Activated naive CD4-positive, alpha-beta T cell treated with anti-CD3 and anti-CD28 coated beads, Interleukin-2, amount 10 ng/mL, durations not matched to agents 7 days and 5 days (primary cell): ENCODE data around the gene SLC17A1.
"Not testable (repeated sequence)": the region's sequence is repeated elsewhere in the genome, so short reads cannot be mapped to it uniquely, and the experiment has no call there.

Experiments
- CTCF ChIA-PET: fragments of 350-600 bp; sonication (Branson Sonifier 250); formaldehyde crosslinking; loops from one replicate; lab custom pipeline; 2021; ENCODE audit warnings: antibody characterized with exemption; lab: Charles Lee
- DNase-seq: peaks from one replicate; pipeline ENCODE4 v3.0.0-alpha.2; 2020
- H3K27ac Mint-ChIP-seq: one replicate; pipeline ENCODE4 v1.8.0; 2021; ENCODE audit warnings: mild to moderate bottlenecking, moderate library complexity, mixed read lengths
- H3K27me3 Mint-ChIP-seq: one replicate; pipeline ENCODE4 v1.8.0; 2021; ENCODE audit warnings: mild to moderate bottlenecking, mixed read lengths
- H3K36me3 Mint-ChIP-seq: one replicate; pipeline ENCODE4 v1.8.0; 2021; ENCODE audit warnings: mixed read lengths
- H3K4me1 Mint-ChIP-seq: one replicate; pipeline ENCODE4 v1.8.0; 2021; ENCODE audit warnings: mixed read lengths
- H3K4me3 Mint-ChIP-seq: one replicate; pipeline ENCODE4 v1.8.0; 2021; ENCODE audit warnings: mild to moderate bottlenecking, moderate library complexity, mixed read lengths
- H3K9me3 Mint-ChIP-seq: one replicate; pipeline ENCODE4 v1.8.0; 2021; ENCODE audit warnings: mixed read lengths

The SLC17A1 gene

DNA sequence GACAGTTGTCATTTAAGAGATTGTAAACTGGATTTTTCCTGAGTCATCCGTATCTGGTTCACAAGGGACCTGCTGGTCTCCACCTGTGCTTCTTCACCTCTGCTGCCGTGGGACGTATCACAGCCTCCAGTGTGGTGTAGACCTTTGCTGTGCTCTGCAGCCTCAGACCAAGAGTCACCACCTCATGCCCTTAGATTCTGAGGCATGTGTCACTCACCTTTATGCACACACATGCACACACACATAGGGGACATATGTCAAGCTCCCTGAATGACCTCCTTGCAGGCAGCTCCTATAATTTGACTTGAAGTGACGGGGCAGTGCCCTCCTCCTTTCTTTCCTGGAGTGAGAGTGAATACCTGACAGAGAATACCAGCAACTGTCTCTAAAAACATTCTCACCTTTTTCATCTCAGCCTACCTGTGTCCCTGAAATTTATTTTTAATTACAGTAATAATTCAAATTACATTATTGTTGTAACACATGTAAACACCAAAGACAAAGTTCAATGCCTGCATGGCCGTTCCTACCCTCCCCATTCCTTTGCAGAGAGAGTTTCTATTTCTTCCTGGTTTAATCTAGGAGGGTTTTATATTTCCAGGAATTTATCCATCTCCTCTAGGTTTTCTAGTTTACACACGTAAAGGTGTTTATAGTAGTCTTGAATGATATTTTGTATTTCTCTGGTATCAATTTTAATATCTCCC is 73.8 kb downstream of the SLC17A1 start:
- CTCF ChIA-PET, result no interaction called here

GRCh38 chr6:25756382-25757363 is 75.2 kb downstream of the SLC17A1 start:
- Mint-ChIP-seq H3K27ac (no peak overlapping the region), H3K27me3 (peaks cover 23% of the 10 kb centered on the region), H3K4me1 (no peaks in the 10 kb centered on the region), H3K36me3 (no peaks in the 10 kb centered on the region), H3K4me3 (no peak overlapping the region), H3K9me3 (no peaks in the 10 kb centered on the region)
- CTCF ChIA-PET, result interaction anchor here (1.3 kb wide), 1 partner anchor 11 kb away, joined by 3 read pairs; no protein-coding TSS in a partner anchor
- DNase-seq, result no peak

More for the DNA sequence above, 73.8 kb downstream of the SLC17A1 start:
- Mint-ChIP-seq H3K4me3 (no peak overlapping the region), H3K36me3 (no peaks in the 10 kb centered on the region), H3K4me1 (no peaks in the 10 kb centered on the region), H3K27ac (no peak overlapping the region), H3K27me3 (peaks cover 23% of the 10 kb centered on the region), H3K9me3 (no peaks in the 10 kb centered on the region)
- DNase-seq, result no peak

GRCh38 chr6:25755483-25755882 is 76.4 kb downstream of the SLC17A1 start:
- Mint-ChIP-seq H3K4me1 (no peaks in the 10 kb centered on the region), H3K9me3 (no peaks in the 10 kb centered on the region), H3K27me3 (peaks cover 23% of the 10 kb centered on the region), H3K4me3 (no peak overlapping the region), H3K36me3 (no peaks in the 10 kb centered on the region), H3K27ac (no peak overlapping the region)
- DNase-seq, result no peak
- CTCF ChIA-PET, result interaction anchor here (1.0 kb wide), 1 partner anchor 36 kb away, joined by 3 read pairs; no protein-coding TSS in a partner anchor

DNA sequence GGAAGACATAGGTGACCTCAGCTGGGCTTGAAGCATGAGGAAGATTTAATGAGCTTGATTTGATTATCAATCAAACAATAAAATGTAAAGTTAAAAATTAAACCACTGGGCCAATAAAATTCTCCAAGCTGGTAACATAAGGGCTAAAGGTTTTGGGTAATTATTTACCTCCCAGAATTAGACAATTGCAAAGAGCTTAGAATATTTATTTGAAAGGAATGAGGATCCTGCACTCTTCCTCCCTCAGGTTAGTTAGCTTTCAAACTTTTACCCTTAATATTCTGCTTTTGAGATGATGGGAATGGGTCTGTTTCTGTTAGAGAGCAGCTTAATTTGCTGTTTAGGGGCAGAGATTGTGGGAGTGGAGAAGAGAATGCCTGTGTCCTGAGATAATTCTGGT is 77.3 kb downstream of the SLC17A1 start, which contains the start of gene SLC17A4:
SLC17A4 (plus strand) TSS at position 208 of the 400 bp plus-strand sequence. CDS start 7,221 bp downstream, outside the sequence.
- Mint-ChIP-seq H3K27me3 (peaks cover 23% of the 10 kb centered on the region), H3K4me3 (no peak within 1 kb of the TSS), H3K36me3 (no peaks in the 10 kb centered on the region), H3K4me1 (no peaks in the 10 kb centered on the region), H3K9me3 (no peaks in the 10 kb centered on the region), H3K27ac (no peak within 1 kb of the TSS)
- no peak for DNase-seq
- CTCF ChIA-PET, result interaction anchor here (1.0 kb wide), 1 partner anchor 37 kb away, joined by 3 read pairs; no protein-coding TSS in a partner anchor

DNA sequence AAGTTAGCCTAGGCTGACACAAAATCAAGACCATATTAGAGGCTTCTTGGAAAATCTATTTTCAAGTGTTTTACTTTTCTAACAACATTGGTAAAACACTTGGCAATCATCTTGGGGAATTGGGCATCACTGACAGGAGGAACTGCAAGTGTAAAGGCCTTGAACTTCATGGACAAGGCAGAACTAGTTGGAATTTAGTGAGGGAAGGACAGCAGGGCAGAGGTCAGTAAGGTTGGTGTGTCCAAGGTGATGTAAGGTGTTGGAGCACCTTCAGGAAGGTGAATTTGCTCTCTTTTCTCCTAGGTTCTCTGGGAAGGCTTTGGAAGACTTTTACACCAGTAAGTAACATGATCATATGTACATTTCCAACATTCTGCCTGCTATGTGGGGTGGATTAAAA is 78.8 kb downstream of the SLC17A1 start:
- Mint-ChIP-seq H3K9me3 (no peaks in the 10 kb centered on the region), H3K4me1 (no peaks in the 10 kb centered on the region), H3K4me3 (no peak overlapping the region), H3K27ac (no peak overlapping the region), H3K36me3 (no peaks in the 10 kb centered on the region), H3K27me3 (peaks cover 30% of the 10 kb centered on the region)
- CTCF ChIA-PET, result no interaction called here
- DNase-seq, result no peak

- Mint-ChIP-seq H3K27ac (no peak overlapping the region), H3K27me3 (peaks cover 17% of the 10 kb centered on the region), H3K9me3 (no peaks in the 10 kb centered on the region), H3K4me3 (no peak overlapping the region), H3K4me1 (no peaks in the 10 kb centered on the region), H3K36me3 (no peaks in the 10 kb centered on the region)
- DNase-seq, result no peak
- CTCF ChIA-PET, result no interaction called here
Measured at GRCh38 chr6:25750906-25751305, 80.9 kb downstream of the SLC17A1 start.

GRCh38 chr6:25749837-25750236 is 82.0 kb downstream of the SLC17A1 start:
- no peaks in the 10 kb centered on the region for H3K9me3 Mint-ChIP-seq
- H3K36me3 Mint-ChIP-seq, result no peaks in the 10 kb centered on the region
- H3K4me3 Mint-ChIP-seq, result no peak overlapping the region
- H3K4me1 Mint-ChIP-seq, result no peaks in the 10 kb centered on the region
- peaks cover 13% of the 10 kb centered on the region for H3K27me3 Mint-ChIP-seq
- DNase-seq, result no peak
- CTCF ChIA-PET, result no interaction called here
- H3K27ac Mint-ChIP-seq, result no peak overlapping the region

DNA sequence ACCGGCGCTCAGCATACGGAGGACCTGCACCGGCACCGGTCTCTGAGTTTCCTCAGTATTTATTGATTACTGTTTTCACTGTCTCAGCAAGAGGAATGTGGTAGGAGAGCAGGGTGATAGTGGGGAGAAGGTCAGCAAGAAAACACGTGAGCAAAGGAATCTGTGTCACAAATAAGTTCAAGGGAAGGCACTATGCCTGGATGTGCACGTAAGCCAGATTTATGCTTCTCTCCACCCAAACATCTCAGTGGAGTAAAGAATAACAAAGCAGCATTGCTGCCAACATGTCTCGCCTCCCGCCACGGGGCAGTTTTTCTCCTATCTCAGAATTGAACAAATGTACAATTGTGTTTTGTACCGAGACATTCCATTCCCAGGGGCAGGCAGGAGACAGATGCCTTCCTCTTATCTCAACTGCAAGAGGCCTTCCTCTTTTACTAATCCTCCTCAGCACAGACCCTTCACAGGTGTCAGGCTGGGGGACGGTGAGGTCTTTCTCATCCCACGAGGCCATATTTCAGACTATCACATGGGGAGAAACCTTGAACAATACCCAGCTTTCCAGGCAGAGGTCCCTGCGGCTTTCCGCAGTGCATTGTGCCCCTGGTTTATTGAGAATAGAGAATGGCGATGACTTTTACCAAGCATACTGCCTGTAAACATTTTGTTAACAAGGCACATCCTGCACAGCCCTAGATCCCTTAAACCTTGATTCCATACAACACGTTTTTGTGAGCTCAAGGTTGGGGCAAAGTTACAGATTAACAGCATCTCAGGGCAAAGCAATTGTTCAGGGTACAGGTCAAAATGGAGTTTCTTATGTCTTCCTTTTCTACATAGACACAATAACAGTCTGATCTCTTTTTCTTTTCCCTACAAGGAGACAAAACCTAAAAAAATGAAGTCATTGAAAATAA is 83.0 kb downstream of the SLC17A1 start:
- H3K4me1 Mint-ChIP-seq, H3K9me3 Mint-ChIP-seq, DNase-seq, H3K4me3 Mint-ChIP-seq, CTCF ChIA-PET, H3K27ac Mint-ChIP-seq, H3K36me3 Mint-ChIP-seq: not testable (repeated sequence)
- H3K27me3 Mint-ChIP-seq, result peaks cover 11% of the 10 kb centered on the region

GRCh38 chr6:25748049-25748448 is 83.8 kb downstream of the SLC17A1 start:
- CTCF ChIA-PET, result no interaction called here
- no peak for DNase-seq
- Mint-ChIP-seq H3K4me3 (no peak overlapping the region), H3K9me3 (no peaks in the 10 kb centered on the region), H3K4me1 (no peaks in the 10 kb centered on the region), H3K36me3 (no peaks in the 10 kb centered on the region), H3K27me3 (peaks cover 7% of the 10 kb centered on the region), H3K27ac (no peak overlapping the region)

GRCh38 chr6:25747477-25747876 is 84.4 kb downstream of the SLC17A1 start:
- Mint-ChIP-seq H3K4me3 (no peak overlapping the region), H3K4me1 (no peaks in the 10 kb centered on the region), H3K36me3 (no peaks in the 10 kb centered on the region), H3K27ac (no peak overlapping the region), H3K9me3 (no peaks in the 10 kb centered on the region), H3K27me3 (peaks cover 7% of the 10 kb centered on the region)
- CTCF ChIA-PET, result interaction anchor here (0.8 to 1.0 kb wide), 2 partner anchors 29 to 32 kb away, joined by 3 read pairs; no protein-coding TSS in a partner anchor
- no peak for DNase-seq

DNA sequence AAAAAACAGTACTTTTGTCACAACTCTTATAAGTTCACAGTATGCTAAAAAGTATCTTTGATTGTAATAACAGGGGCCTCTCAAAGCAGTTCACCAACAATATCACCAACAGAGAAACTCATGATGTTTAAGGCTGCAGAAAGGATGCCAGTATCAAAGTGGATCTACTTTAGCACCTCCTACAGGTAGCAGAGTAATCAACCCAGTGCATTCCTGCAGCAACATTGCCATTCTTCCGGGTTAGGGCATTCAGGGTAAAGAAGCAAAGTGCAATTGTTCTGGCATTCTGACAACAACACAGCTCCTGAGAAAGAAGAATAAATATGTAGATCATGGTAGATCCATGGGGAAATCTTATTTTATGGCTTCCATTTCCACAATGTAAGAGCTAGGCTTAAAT is 84.9 kb downstream of the SLC17A1 start:
- no peak overlapping the region for H3K4me3 Mint-ChIP-seq
- CTCF ChIA-PET, result interaction anchor here (0.8 to 1.0 kb wide), 2 partner anchors 29 to 33 kb away, joined by 3 read pairs; no protein-coding TSS in a partner anchor
- H3K4me1 Mint-ChIP-seq, result no peaks in the 10 kb centered on the region
- peaks cover 7% of the 10 kb centered on the region for H3K27me3 Mint-ChIP-seq
- H3K9me3 Mint-ChIP-seq, result peaks cover 1% of the 10 kb centered on the region
- no peak for DNase-seq
- H3K36me3 Mint-ChIP-seq, result no peaks in the 10 kb centered on the region
- no peak overlapping the region for H3K27ac Mint-ChIP-seq

- CTCF ChIA-PET, result interaction anchor here (1.1 kb wide), 1 partner anchor 11 kb away, joined by 3 read pairs; no protein-coding TSS in a partner anchor
Measured at GRCh38 chr6:25745836-25746235, 86.0 kb downstream of the SLC17A1 start.

GRCh38 chr6:25743868-25744267 is 88.0 kb downstream of the SLC17A1 start:
- no peaks in the 10 kb centered on the region for H3K4me1 Mint-ChIP-seq
- H3K36me3 Mint-ChIP-seq, result no peaks in the 10 kb centered on the region
- no peak overlapping the region for H3K27ac Mint-ChIP-seq
- CTCF ChIA-PET, result interaction anchor here (0.7 kb wide), 1 partner anchor 26 kb away, joined by 3 read pairs; no protein-coding TSS in a partner anchor
- peaks cover 6% of the 10 kb centered on the region for H3K9me3 Mint-ChIP-seq
- no peak overlapping the region for H3K4me3 Mint-ChIP-seq
- peaks cover 5% of the 10 kb centered on the region for H3K27me3 Mint-ChIP-seq
- DNase-seq, result no peak

More at GRCh38 chr6:25745836-25746235, 86.0 kb downstream of the SLC17A1 start:
- Mint-ChIP-seq H3K4me3 (no peak overlapping the region), H3K36me3 (no peaks in the 10 kb centered on the region), H3K27ac (no peak overlapping the region), H3K9me3 (peaks cover 4% of the 10 kb centered on the region), H3K27me3 (peaks cover 7% of the 10 kb centered on the region), H3K4me1 (no peaks in the 10 kb centered on the region)
- DNase-seq, result no peak
